Ureter (tissue), 1 donor: ENCODE data around the gene ANKRD30B. TPM values are rescaled to one million over a fixed set of nuclear protein-coding genes. Genes with fewer than 3 reads are reported as not detected.
"Not testable (repeated sequence)": the region's sequence is repeated elsewhere in the genome, so short reads cannot be mapped to it uniquely, and the experiment has no call there.

Experiments
- DNase-seq: peaks from one replicate; pipeline ENCODE4 v3.0.0-alpha.2; 2020; ENCODE audit warnings: low spot score
- total RNA-seq: library from RNA; stranded (reverse); gene quantifications from one replicate; pipeline ENCODE4 v1.2.4, GENCODE V29; 2023
- donor health status: DM: yes; HTN: yes; CAD: no.

Gene ANKRD30B
- total RNA-seq, 1 donor from 2014 or later = not detected

GRCh38 chr18:14856256-14856655, 108.3 kb downstream of the ANKRD30B start:
- DNase-seq = not testable (repeated sequence)

GRCh38 chr18:14858514-14858913, 110.5 kb downstream of the ANKRD30B start:
- not testable (repeated sequence) for DNase-seq

- DNase-seq = not testable (repeated sequence)
These were observed 112.0 kb downstream of the ANKRD30B start for GRCh38 chr18:14859995-14860394.

- not testable (repeated sequence) for DNase-seq
These were observed 118.5 kb downstream of the ANKRD30B start for GRCh38 chr18:14866426-14866825.

- DNase-seq = not testable (repeated sequence)
These were observed 120.0 kb downstream of the ANKRD30B start for GRCh38 chr18:14867988-14868387.

- DNase-seq = not testable (repeated sequence)
These were observed 120.9 kb downstream of the ANKRD30B start for GRCh38 chr18:14868825-14869224.

- not testable (repeated sequence) for DNase-seq
These were observed 130.9 kb downstream of the ANKRD30B start for GRCh38 chr18:14878826-14879225.

- DNase-seq = no peak
These were observed 152.5 kb downstream of the ANKRD30B start for GRCh38 chr18:14900435-14900834.

Other genes with a start within 250 kb of the ANKRD30B start
- not detected for gene POTEC, start 204.6 kb upstream of the ANKRD30B start, total RNA-seq